HG02840 (cell line): Measurements from ENCODE around the gene HNRNPUL1.
"Not testable (repeated sequence)": the region's sequence is repeated elsewhere in the genome, so short reads cannot be mapped to it uniquely, and the experiment has no call there.

ENCODE experiments used
- ATAC-seq: cut with Tn5 transposase; IDR thresholded peaks from one replicate; pipeline ENCODE4 v1.9.1; 2021; ENCODE audit warnings: mild to moderate bottlenecking, moderate library complexity, moderate number of reproducible peaks; ENCODE audit not compliant: unreplicated experiment, low FRiP score

Gene HNRNPUL1

DNA sequence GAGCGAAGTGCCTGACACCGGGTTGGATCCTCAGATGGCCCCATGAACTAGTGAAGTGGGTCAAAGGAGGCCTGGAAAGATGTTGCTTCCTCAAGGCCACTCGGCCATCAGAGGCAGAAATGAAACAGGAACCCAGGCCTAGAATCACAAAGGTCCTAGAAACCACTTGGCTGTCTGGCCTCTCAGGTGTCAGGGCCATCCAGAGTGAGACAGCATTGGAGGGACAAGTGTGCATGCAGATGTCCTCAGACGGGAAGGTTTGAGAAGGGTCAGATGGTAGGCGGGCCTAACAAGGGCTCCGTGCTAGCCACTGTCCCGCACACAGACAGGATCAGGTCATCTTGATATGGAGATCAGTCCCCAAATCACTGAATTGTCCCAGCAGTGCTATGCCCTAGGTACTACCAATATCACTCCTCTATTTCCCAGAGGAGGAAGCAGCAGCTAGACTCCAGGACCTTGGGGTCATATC is 60.1 kb downstream of the HNRNPUL1 start:
- no peak for ATAC-seq

DNA sequence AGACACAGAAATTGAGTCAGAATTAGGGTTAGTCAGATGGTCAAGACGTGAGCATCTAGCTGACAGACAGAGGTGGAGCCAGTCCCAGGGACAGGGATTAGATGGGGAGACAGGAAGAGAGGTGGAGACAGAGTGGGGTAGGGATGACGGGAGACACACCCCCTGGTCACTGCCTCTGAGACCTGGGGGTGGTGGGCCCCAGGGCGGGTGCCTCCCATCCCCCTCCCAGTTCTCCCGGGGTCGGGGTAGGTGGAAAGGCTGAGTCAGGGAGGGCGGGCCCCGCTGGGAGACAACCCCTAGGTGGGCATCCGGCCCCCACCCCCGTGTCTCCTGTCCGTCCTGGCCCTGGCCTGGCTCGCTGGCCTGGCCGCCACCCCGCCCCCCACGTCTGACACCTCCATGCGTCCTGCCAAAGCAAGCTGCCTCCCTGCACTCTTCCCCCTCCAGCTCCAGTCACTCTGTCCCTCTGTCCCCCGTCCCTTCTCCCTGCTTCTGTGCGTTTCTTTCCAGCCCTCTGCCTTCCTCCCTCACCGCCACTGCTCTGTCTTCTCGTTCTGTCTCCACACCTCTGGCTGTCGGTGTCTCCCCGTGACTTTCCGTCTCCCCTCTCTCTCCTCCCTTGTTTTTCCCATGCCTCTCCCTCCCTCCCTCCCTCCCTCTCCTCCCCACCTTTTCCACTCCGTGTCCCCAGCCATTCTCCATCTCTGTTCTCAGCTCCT is 60.9 kb downstream of the HNRNPUL1 start:
- no peak for ATAC-seq

DNA sequence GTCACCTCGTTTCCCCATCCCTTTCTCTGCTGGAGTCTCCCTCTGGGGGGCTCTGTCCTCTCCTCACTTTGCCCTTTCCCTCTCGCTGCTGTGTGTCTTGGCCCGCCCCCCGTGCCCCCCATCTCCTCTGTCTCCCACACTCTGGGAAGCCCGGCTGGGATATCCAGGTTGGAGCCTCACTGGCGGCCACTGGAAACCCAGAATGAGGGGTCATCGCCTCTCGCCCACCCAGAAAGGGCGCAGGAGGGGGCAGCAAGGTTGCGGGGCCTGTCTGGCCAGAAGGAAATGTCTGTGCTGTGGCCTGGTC is 61.4 kb downstream of the HNRNPUL1 start:
- ATAC-seq = no peak

DNA sequence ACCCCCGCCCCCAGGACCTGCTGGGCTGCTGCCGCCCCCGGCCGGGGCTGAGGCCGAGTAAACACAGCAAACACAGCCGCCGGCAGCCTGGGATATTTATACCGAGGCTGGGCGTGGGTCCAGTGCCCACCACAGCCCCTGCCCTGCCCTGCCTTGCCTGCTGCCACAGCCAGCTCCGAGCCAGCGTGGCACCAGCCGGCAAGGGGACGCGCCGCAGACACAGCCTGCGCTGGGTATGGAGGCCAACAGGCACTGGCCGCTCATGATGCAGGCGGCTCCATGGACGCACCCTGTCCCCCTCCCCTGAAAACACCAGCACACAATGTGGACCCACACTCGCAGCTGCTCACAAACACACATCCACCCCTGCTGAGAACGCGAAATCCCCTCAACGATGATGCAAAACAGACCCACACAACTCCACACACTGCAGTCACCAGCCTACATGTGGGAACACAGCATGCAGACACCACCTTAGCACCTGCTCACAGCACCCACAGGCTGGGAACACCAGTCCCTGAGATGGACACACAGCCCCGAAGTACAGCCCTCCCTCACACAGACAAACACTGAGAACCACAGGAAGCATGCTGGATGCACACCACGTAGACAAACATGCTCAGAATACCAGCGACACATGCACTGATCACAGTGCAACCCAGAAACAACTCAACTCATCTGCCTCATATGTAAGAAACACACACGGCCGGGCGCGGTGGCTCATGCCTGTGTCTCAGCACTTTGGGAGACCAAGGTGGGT is 62.0 kb downstream of the HNRNPUL1 start:
- ATAC-seq = no peak

DNA sequence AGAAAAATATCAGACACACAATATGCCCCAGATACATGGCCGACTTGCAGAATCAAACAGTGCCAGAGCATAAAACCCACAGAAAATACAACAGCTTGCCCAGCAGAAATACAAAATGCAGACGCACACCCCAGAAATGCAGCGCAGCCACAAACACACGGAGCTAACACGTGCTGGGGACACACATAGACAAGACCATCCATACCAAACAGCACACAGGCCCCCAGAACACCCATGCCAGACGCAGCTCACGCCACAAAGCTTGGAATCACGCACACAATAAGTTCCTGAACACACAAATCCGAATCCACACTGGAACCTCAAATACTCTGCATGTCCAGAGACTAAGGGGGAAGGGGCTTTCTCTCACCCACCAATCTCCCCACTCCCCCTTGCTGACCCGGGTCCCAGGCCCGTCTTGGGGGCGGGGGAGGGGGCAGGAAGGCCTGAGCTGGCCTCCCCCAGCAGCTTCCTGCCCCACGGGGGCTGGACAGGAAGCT is 63.0 kb downstream of the HNRNPUL1 start:
- ATAC-seq = no peak

DNA sequence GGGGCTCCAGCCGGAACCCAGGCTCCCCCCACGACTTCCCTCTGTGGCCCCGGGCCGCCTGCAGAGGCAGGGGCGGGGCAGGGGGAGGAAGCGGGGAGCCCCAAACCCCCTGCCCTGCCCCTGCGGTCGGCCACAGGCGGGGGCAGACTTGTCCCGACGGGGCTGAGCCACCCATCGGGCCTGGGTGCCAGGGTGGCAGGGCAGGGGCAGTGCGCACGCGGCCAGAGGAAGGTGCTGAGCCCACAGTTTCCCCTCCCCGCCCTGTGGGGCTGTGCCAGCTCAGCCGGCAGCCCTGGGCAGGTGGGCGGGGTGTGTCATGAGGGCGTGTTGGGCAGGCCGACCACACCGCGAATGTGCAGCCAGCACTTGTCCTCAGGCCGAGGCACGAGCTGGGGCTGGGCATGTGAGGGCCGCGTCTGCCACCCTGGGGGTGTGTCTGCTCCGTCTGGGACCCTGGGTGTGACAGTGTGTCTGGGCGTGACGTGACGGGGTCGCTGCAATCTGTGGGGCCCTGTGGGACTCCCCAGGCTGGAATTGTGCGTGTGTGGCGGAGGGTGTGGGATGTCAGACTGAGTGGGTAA is 63.5 kb downstream of the HNRNPUL1 start:
- peak; percentile 42 for ATAC-seq

DNA sequence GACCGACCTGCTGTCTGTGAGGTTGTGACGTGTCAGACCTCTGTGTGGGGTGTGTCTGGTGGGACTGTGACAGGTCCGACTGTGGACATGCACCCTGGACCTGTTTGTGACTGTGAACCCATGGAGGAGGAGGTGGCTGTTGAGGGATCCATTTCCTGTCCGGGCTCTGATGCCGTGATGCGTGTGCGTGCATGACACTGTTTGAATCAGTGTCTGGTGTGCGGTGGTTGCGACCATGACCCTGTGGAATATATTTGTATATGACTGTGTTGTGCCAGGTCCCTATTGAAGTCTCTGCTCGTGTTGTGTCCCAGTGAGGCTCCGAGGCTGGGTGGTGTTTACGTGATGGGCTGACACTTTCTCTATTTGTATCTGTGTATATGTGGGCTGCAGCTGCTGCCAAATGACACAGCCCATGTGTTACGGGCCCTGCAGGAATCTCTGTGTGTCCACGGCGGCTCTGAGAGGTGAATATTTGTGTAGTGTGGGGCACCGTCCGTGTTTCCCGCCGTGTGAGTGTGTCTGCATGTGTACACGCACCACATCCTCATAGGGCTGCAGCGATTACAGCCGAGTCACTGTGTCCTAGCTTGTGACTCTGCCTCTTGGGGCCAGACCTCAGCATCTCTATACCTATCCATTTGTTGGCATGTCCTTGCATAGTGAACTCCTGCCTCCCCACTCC is 64.1 kb downstream of the HNRNPUL1 start:
- ATAC-seq = peak; percentile 3

DNA sequence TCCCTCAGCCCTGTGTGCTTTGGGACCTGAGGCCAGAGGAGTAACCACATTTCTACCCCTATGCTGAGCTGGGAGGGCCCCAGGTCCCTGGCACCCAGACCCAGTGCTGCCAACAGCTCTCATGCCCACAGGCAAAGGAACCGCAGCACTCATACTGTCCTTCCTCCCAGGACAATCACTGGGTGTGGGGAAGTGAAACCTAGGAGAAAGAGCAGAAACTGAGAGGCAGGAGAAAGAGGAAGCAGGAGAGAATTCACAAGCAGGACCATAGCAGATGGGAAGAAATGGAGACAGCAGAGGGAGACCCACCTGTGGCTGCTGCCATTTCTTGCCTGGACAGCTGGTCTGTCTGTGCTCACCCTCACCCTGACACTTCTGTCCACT is 64.7 kb downstream of the HNRNPUL1 start:
- no peak for ATAC-seq

DNA sequence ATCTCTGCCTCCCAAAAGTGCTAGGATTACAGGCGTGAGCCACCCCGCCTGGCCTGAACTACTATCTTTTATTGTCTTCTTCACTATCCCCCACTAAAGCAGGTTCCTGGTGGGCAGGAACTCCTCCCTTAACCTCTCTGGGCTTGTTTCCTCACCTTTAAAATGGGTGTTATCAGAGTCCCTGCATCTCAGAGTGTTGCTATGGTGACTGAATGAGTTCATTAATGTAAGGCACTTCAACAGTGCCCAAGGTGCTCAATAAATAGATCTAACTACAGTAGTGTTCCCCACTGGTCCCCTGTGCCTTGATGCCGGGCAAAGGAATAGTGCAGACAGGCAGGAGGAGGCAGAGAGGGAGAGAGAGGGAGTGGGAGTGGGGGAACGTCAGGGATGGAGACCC is 66.3 kb downstream of the HNRNPUL1 start:
- ATAC-seq = no peak

DNA sequence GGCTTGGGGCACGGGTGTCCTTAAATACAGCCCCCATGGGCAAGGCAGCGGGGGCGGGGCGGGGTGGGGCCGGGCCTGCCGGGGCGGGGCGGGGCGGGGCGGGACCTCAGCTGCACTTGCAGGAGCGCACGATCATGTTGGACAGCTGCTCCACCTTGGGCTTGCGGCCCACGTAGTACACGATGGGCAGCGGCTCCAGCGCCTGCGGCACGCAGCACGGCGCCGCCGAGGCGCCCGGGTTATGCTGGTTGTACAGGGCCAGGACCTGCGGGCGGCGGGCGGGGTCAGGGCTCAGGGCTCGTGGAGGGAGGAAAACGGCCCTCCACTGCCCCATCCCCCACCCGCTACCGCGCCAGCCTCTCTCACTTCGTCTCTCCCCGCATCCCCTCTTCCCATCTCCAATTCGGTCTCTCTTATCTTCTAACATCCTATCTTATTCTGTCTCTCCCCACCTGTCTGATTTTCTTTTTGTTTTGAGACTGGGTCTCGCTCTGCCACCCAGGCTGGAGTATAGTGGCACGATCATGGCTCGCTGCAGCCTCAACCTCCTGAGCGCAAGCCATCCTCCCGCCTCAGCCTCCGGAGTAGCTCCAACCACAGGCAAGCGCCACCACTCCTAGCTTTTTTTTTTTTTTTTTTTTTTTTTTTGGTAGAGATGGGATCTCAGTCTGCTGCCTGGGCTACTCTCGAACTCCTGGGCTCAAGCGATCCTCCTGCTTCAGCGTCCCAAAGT is 66.9 kb downstream of the HNRNPUL1 start:
- ATAC-seq = no peak

DNA sequence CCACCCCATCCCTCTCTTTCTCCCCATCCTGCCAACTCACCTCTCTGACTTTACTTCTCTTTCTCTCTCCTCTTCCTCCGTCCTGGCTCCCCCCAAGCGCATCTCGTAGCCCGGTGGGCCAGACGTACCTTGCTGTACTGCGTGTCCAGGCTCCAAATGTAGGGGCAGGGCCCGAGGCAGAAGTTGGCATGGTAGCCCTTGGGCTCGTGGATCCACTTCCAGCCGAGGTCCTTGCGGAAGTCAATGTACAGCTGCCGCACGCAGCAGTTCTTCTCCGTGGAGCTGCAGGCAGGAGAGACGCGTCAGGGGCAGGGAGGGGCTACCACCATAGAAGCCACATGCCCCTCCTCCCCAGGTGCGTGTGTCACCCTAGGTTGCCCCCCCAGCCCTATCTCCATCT is 67.8 kb downstream of the HNRNPUL1 start:
- no peak for ATAC-seq

DNA sequence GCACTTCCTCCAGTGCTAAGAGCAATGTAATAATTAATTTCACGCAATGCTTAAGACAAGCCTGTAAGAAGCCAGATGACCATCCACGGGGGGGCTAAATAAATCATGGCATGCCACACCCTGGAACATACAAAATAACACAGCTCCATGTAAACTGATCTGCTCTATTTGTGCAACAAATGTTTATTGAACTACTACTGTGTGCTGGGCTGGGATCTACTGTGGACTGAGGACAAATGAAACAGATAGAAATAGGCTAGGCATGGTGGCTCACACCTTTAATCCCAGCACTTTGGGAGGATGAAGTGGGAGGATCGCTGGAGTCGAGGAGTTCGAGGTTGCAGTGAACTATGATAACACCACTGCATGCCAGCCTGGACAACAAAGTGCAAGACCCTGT is 68.3 kb downstream of the HNRNPUL1 start:
- no peak for ATAC-seq

DNA sequence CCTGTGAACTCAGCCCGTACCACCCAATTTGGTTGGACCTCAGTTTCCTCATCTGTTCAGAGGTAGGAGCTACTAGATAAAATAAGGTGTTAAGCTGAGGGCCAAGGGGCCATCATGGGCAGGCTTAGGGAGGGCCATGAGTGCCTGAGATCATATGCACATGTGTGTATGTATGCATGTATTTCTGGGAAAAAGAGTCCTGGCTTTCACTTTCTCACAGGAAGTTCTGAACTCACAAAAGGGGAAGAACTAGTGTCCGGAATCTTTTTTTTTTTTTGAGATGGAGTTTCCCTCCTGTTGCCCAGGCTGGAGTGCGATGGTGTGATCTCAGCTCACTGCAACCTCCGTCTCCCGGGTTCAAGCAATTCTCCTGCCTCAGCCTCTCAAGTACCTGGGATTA is 70.6 kb downstream of the HNRNPUL1 start:
- no peak for ATAC-seq

DNA sequence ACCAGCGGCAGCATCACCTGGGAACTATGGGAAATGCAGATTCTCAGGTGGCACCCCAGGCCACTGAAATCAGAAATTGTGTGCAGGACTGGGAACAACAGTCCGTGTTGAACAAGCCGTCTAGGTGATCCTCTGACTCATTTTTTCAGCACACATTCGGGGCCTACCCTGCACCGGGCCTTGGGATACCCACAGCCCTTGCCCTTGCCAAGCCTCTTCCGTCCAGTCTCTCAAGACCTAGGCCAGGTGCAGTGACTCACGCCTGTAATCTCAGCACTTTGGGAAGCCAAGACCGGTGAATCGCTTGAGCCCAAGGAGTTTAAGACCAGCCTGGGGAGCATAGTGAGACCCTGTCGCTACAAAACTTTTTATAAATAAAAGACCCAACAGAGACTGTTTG is 71.3 kb downstream of the HNRNPUL1 start:
- ATAC-seq = no peak

DNA sequence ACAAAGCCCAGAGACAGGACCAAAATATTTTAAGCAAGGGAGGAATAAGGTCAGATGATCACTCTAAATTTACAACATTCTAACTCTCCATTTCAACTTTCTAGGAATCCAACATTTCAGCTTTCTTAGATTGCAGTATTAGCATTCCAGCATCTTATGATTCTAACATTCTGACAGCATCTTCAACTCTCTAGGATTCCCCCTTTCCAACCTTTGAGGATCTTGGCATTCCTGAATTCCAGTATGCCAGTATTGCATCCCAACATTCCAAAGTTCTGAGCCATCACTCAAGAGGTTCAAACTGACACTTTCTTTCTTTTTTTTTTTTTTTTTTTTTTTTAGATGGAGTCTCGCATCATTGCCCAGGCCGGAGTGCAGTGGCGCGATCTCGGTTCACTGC is 75.8 kb downstream of the HNRNPUL1 start:
- ATAC-seq = no peak

DNA sequence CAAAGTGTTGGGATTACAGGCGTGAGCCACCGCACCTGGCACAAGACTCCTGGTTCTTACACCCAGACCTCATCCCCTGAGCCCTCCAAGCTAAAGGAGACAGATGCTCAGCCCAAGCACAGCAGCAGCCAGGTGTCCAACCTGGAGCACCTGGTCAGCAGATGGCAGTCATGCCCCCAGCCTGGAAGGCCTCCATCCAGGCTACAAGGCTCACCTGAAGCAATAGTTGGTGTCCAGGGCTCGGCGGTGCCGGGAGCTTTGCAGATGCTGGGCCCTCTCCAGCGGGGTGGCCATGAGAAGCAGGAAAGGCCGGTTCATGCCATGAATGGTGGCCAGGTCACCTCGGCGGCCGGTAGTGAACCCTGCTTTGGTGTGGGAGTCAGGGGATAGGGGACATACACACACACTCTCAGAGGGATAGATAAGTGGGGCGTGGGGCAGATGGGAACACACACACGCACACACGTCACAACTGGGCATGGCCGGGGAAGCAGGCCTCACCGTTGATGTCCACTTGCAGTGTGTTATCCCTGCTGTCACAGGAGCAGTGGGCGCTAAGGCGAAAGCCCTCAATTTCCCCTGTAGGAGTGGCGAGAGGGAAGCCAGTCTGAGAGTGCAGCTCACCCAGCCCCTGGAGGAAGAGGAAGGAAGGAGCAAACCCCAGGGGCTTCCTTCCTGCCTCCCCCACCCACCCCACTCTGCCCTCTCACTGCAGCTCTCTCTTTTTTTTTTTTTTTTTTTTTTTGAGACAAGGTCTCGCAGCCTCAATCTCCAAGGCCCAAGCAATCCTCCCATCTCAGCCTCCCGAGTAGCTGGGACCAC is 77.7 kb downstream of the HNRNPUL1 start:
- ATAC-seq = no peak

DNA sequence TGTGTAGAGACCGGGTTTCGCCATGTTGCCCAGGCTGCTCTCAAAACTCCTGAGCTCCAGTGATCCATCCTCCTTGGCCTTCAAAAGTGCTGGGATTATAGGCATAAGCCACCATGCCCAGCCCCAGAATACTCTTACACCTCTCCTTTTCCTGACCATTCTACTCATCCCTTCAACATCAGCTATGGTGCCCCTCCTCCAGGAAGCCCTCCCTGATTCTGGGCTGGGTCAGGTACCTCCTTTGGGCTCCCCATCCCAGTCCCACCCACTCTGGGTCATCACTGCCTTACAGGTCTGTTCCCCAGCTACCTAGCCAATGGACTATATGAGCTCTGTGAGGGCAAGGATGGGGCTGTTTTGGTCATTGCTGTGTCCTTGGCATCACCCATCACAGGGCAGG is 80.0 kb downstream of the HNRNPUL1 start:
- no peak for ATAC-seq

DNA sequence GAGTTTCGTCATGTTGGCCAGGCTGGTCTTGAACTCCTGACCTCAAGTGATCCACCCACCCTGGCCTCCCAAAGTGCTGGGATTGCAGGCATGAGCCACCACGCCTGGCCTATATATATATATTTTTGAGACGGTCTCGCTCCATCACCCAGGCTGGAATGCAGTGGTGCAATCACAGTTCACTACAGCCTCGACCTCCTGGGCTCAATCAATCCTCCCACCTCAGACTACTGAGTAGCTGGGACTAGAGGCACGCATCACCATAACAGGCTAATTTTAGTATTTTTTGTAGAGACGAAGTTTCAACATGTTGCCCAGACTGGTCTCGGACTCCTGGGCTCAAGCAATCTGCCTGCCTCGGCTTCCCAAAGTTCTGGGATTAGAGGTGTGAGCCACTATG is 82.7 kb downstream of the HNRNPUL1 start:
- not testable (repeated sequence) for ATAC-seq

DNA sequence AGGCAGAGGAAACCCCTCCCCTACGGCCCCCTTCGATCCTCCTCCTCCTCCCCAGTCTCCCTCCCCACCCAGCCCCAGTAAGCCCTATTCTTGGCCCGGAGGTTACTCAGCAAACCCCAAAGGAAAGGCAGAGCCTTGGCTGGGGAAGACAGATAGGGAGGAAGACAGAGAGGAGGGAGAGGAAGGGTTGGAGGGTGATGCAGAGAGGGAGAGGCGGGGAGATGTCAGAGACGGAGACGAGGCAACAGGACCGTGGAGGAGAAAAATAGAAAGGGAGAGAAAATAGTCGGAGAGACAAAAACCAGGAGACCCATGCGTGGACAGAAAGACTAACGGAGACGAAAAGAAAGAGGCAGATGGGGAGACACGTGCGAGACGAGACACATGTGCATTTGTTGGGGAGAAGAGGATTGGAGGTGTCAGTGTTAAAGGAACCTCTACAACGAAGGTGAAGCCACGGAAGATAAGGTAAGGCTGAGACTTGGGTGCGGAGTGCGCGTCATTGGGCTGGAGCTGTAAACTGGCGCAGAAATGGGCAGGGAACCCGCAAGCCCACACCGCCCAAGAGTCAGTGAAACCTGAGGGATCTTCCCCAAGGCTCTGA is 86.7 kb downstream of the HNRNPUL1 start:
- no peak for ATAC-seq
